Testis (tissue), 3 donors: Measurements from ENCODE around the gene SOCS2. TPM values are rescaled to one million over a fixed set of nuclear protein-coding genes. Genes with fewer than 3 reads are reported as not detected.
"Not testable (repeated sequence)": the region's sequence is repeated elsewhere in the genome, so short reads cannot be mapped to it uniquely, and the experiment has no call there.

Experiments
- DNase-seq: peaks from one replicate; pipeline ENCODE4 v3.0.0-alpha.2; 2019
- H3K27ac ChIP-seq, 2 donors: fragments of 200-600 bp; sonication (generic); one replicate each; pipeline ENCODE4 v1.5.1; 2019
- H3K27me3 ChIP-seq: fragments of 200-600 bp; sonication (generic); one replicate; pipeline ENCODE4 v1.5.1; 2019
- H3K36me3 ChIP-seq: fragments of 200-600 bp; sonication (generic); one replicate; pipeline ENCODE4 v1.5.1; 2017; ENCODE audit warnings: low read depth; ENCODE audit errors: missing control alignments
- H3K4me1 ChIP-seq: fragments of 200-600 bp; sonication (generic); one replicate; pipeline ENCODE4 v1.5.1; 2019
- H3K4me3 ChIP-seq, 2 donors: fragments of 200-600 bp; sonication (generic); one replicate each; pipeline ENCODE4 v1.5.1; 2017 to 2019
- H3K9me3 ChIP-seq: fragments of 200-600 bp; sonication (generic); one replicate; pipeline ENCODE4 v1.5.1; 2017
- CTCF ChIP-seq, 3 experiments: fragments of 450-650 bp in 2 of 3; fragments of 200-600 bp in 1 of 3; sonication (generic) in 1 of 3; IDR thresholded peaks; one replicate each; pipeline ENCODE4 v1.5.1; 2016 to 2019; ENCODE audit warnings: antibody characterized with exemption in 3 of 3, mild to moderate bottlenecking in 2 of 3, moderate library complexity in 1 of 3
- POLR2A ChIP-seq: fragments of 450-650 bp; IDR thresholded peaks from one replicate; pipeline ENCODE4 v1.6.1; 2017; ENCODE audit warnings: antibody characterized with exemption, mild to moderate bottlenecking, moderate library complexity
- WGBS, 2 donors: methylation state at CpG; one replicate each; pipeline ENCODE4 v1.1.5; 2018; 5-methylcytosine and 5-hydroxymethylcytosine counted together
- intact Hi-C: fragments of 100-400 bp; cut with DNase I; formaldehyde crosslinking; loops from one replicate; pipeline ENCODE4 v1.15.1; 2023; ENCODE audit warnings: low total_unique reads
- polyA plus RNA-seq: library from polyadenylated mRNA; stranded (reverse); fragments of 350-450 nt; fragmentation: Illumina TruSeq; extraction: RNeasy Lipid Tissue Mini Kit (QIAGEN cat#74804); gene quantifications from one replicate; pipeline ENCODE4 v1.2.3, GENCODE V29; 2014; ENCODE audit warnings: low read depth, low replicate concordance; ENCODE audit not compliant: insufficient read depth
- total RNA-seq, 2 donors: library from RNA; depleted of rRNA; stranded (reverse); fragments of >200 nt; gene quantifications; one replicate each; pipeline ENCODE4 v1.2.3, GENCODE V29; 2016

Gene SOCS2
- total and polyA plus RNA-seq, 3 donors from 2014 or later: 19.3 to 25.4 (median 24.1) TPM

GRCh38 chr12:93621986-93622385, 49.5 kb downstream of the SOCS2 start:
- Histone ChIP-seq H3K27me3 (no peaks in the 10 kb centered on the region), H3K4me3 (no peak overlapping the region), H3K4me1 (no peaks in the 10 kb centered on the region), H3K9me3 (no peaks in the 10 kb centered on the region), H3K27ac (no peak overlapping the region), H3K36me3 (no peaks in the 10 kb centered on the region)
- TF ChIP-seq CTCF (IDR thresholded peaks at IDR 0.05) (no peak), POLR2A (no peak)
- 93 to 96% methylated on average over 2 of the region's 2 CpGs for WGBS, 2 donors
- no peak for DNase-seq
- intact Hi-C loops: no loop called here

GRCh38 chr12:93622485-93622884, 50.0 kb downstream of the SOCS2 start:
- no peaks in the 10 kb centered on the region for H3K4me1 ChIP-seq
- 83 to 89% methylated on average over 2 of the region's 2 CpGs for WGBS, 2 donors
- H3K4me3 ChIP-seq: no peak overlapping the region
- no peak overlapping the region for H3K27ac ChIP-seq
- no peak for TF ChIP-seq POLR2A
- no peak for TF ChIP-seq CTCF (IDR thresholded peaks at IDR 0.05)
- intact Hi-C loops: no loop called here
- no peaks in the 10 kb centered on the region for H3K36me3 ChIP-seq
- DNase-seq: no peak
- H3K27me3 ChIP-seq: no peaks in the 10 kb centered on the region
- H3K9me3 ChIP-seq: no peaks in the 10 kb centered on the region

GRCh38 chr12:93624595-93625294, 52.3 kb downstream of the SOCS2 start:
- Histone ChIP-seq H3K4me1 (no peaks in the 10 kb centered on the region), H3K27ac (no peak overlapping the region), H3K27me3 (no peaks in the 10 kb centered on the region), H3K9me3 (no peaks in the 10 kb centered on the region), H3K4me3 (no peak overlapping the region), H3K36me3 (no peaks in the 10 kb centered on the region)
- no peak for DNase-seq
- intact Hi-C loops: no loop called here
- TF ChIP-seq POLR2A: no peak
- TF ChIP-seq CTCF (IDR thresholded peaks at IDR 0.05): no peak
- 60 to 83% methylated on average over 2 of the region's 2 CpGs for WGBS, 2 donors

- H3K27me3 ChIP-seq, DNase-seq, intact Hi-C loops, H3K4me1 ChIP-seq, H3K27ac ChIP-seq, H3K9me3 ChIP-seq, H3K4me3 ChIP-seq, H3K36me3 ChIP-seq: not testable (repeated sequence)
- 88 to 94% methylated on average over 6 to 8 of the region's 8 CpGs for WGBS, 2 donors
Observed at GRCh38 chr12:93625295-93625645, 52.8 kb downstream of the SOCS2 start.

GRCh38 chr12:93626160-93626559, 53.7 kb downstream of the SOCS2 start:
- Histone ChIP-seq H3K9me3 (no peaks in the 10 kb centered on the region), H3K4me3 (no peak overlapping the region), H3K4me1 (no peaks in the 10 kb centered on the region), H3K27me3 (no peaks in the 10 kb centered on the region), H3K27ac (no peak overlapping the region), H3K36me3 (no peaks in the 10 kb centered on the region)
- no peak for DNase-seq
- WGBS, 2 donors: 87 to 96% methylated on average over 4 of the region's 4 CpGs
- intact Hi-C loops: no loop called here
- no peak for TF ChIP-seq CTCF (IDR thresholded peaks at IDR 0.05)

Other genes starting within 250 kb of the SOCS2 start
- gene NUDT4, start 194.8 kb upstream of the SOCS2 start, total RNA-seq: 10 to 100 TPM; 40.5 to 42.6 TPM
- 78.0 TPM for gene NUDT4, start 194.8 kb upstream of the SOCS2 start, polyA plus RNA-seq
- 100 to 1,000 TPM in 1 of 2 donors, 10 to 100 TPM in 1; 99.4 to 181 TPM for gene UBE2N, start 130.7 kb upstream of the SOCS2 start, total RNA-seq
- gene UBE2N, start 130.7 kb upstream of the SOCS2 start, polyA plus RNA-seq: 368 TPM
- 10 to 100 TPM; 38.8 to 39.6 TPM for gene MRPL42, start 105.2 kb upstream of the SOCS2 start, total RNA-seq
- gene MRPL42, start 105.2 kb upstream of the SOCS2 start, polyA plus RNA-seq: 93.5 TPM
- 10 to 100 TPM; 46.0 to 53.0 TPM for gene CRADD, start 104.7 kb downstream of the SOCS2 start, total RNA-seq
- 43.2 TPM for gene CRADD, start 104.7 kb downstream of the SOCS2 start, polyA plus RNA-seq